MM.1S (cell line): ENCODE results near the gene MBP.

Experiments used
- EZH2phosphoT487 ChIP-seq: fragments of 300-600 bp; sonication (generic); IDR thresholded peaks from 2 replicates; pipeline ENCODE4 v1.6.1; 2018; ENCODE audit warnings: antibody characterized with exemption, low read length
- TF ChIP-seq, protein P1 (sequence below): fragments of 300-600 bp; sonication (generic); IDR thresholded peaks from 2 replicates; pipeline ENCODE4 v1.5.1; 2016; ENCODE audit warnings: antibody characterized with exemption, low read length, mixed read lengths

GRCh38 chr18:76932026-76932819 is 200.4 kb downstream of the MBP start:
- TF ChIP-seq, protein P1, sequence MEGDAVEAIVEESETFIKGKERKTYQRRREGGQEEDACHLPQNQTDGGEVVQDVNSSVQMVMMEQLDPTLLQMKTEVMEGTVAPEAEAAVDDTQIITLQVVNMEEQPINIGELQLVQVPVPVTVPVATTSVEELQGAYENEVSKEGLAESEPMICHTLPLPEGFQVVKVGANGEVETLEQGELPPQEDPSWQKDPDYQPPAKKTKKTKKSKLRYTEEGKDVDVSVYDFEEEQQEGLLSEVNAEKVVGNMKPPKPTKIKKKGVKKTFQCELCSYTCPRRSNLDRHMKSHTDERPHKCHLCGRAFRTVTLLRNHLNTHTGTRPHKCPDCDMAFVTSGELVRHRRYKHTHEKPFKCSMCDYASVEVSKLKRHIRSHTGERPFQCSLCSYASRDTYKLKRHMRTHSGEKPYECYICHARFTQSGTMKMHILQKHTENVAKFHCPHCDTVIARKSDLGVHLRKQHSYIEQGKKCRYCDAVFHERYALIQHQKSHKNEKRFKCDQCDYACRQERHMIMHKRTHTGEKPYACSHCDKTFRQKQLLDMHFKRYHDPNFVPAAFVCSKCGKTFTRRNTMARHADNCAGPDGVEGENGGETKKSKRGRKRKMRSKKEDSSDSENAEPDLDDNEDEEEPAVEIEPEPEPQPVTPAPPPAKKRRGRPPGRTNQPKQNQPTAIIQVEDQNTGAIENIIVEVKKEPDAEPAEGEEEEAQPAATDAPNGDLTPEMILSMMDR, result no peak
- no peak for TF ChIP-seq EZH2phosphoT487
